Activated CD8-positive, alpha-beta memory T cell treated with anti-CD3 and anti-CD28 coated beads, Interleukin-2, amount 10 ng/mL, durations not matched to agents 7 days and 5 days (primary cell): ENCODE measurements around the gene DUSP15. TPM values are rescaled to one million over a fixed set of nuclear protein-coding genes. Genes with fewer than 3 reads are reported as not detected.

ENCODE experiments used
- ATAC-seq: fragments of 150-1000 bp; cut with Tn5 transposase; one replicate; pipeline ENCODE4 v1.10.0; 2021; ENCODE audit warnings: moderate library complexity
- CTCF ChIA-PET: fragments of 350-600 bp; sonication (Branson Sonifier 250); formaldehyde crosslinking; loops from one replicate; lab custom pipeline; 2021; ENCODE audit warnings: antibody characterized with exemption; lab: Charles Lee
- DNase-seq: peaks from one replicate; pipeline ENCODE4 v3.0.0-alpha.2; 2020
- H3K27ac Mint-ChIP-seq: one replicate; pipeline ENCODE4 v1.8.0; 2021; ENCODE audit warnings: mild to moderate bottlenecking, mixed read lengths
- H3K27me3 Mint-ChIP-seq: one replicate; pipeline ENCODE4 v1.8.0; 2021; ENCODE audit warnings: mixed read lengths
- H3K36me3 Mint-ChIP-seq: one replicate; pipeline ENCODE4 v1.8.0; 2021; ENCODE audit warnings: mild to moderate bottlenecking, mixed read lengths
- H3K4me1 Mint-ChIP-seq: one replicate; pipeline ENCODE4 v1.8.0; 2021; ENCODE audit warnings: mixed read lengths
- H3K4me3 Mint-ChIP-seq: one replicate; pipeline ENCODE4 v1.8.0; 2021; ENCODE audit warnings: mild to moderate bottlenecking, moderate library complexity, mixed read lengths
- H3K9me3 Mint-ChIP-seq: one replicate; pipeline ENCODE4 v1.8.0; 2022; ENCODE audit warnings: low read depth, mixed read lengths
- total RNA-seq, 2 experiments: library from RNA; stranded (reverse); gene quantifications; one replicate each; pipeline ENCODE4 v1.2.3, GENCODE V29; 2021

The DUSP15 gene
- total RNA-seq, 2 experiments from 2014 or later, result not detected

GRCh38 chr20:31848088-31848999, 22.0 kb downstream of the DUSP15 start:
- ATAC-seq (no peak), DNase-seq (no peak)
- H3K4me1 Mint-ChIP-seq, result no peaks in the 10 kb centered on the region
- H3K9me3 Mint-ChIP-seq, result no peaks in the 10 kb centered on the region
- no peaks in the 10 kb centered on the region for H3K36me3 Mint-ChIP-seq
- CTCF ChIA-PET, result interaction anchor here (1.9 to 6.8 kb wide), 5 partner anchors 11 to 183 kb away, joined by 6 to 110 read pairs (median 15); partner anchors contain the start of gene MYLK2
- peaks cover 23% of the 10 kb centered on the region for H3K27me3 Mint-ChIP-seq
- no peak overlapping the region for H3K27ac Mint-ChIP-seq
- no peak overlapping the region for H3K4me3 Mint-ChIP-seq

DNA sequence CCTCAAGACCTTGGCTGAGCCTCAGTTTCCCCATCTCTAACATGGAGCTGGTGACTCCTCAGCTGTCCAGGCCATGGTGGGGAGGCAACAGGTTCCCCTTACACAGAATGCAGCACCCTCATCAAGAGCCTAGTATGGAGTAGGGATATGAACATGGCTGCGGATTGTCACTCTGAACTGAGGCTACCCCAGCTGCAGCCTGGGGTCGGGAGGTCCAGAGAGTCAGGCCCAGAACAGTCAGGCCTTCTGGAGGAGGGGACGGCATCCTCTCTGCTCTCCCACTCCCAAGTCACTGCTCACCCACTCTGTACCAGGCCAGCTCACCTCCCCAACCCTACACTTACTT, 23.6 kb downstream of the DUSP15 start:
- no peak overlapping the region for H3K27ac Mint-ChIP-seq
- H3K4me1 Mint-ChIP-seq, result no peaks in the 10 kb centered on the region
- H3K36me3 Mint-ChIP-seq, result no peaks in the 10 kb centered on the region
- no peak overlapping the region for H3K4me3 Mint-ChIP-seq
- H3K9me3 Mint-ChIP-seq, result no peaks in the 10 kb centered on the region
- CTCF ChIA-PET, result interaction anchor here (0.6 to 6.8 kb wide), 27 partner anchors 8 to 957 kb away, joined by 3 to 110 read pairs (median 5); partner anchors contain the start of genes MYLK2 and PDRG1
- ATAC-seq (no peak), DNase-seq (no peak)
- peaks cover 23% of the 10 kb centered on the region for H3K27me3 Mint-ChIP-seq

- Mint-ChIP-seq H3K27ac (no peak within 1 kb of the TSS), H3K36me3 (no peaks in the 10 kb centered on the region), H3K4me1 (no peaks in the 10 kb centered on the region), H3K9me3 (no peaks in the 10 kb centered on the region), H3K4me3 (no peak within 1 kb of the TSS), H3K27me3 (peaks cover 22% of the 10 kb centered on the region)
- ATAC-seq (no peak), DNase-seq (no peak)
- CTCF ChIA-PET, result interaction anchor here (1.0 to 6.8 kb wide), 7 partner anchors 8 to 245 kb away, joined by 3 to 110 read pairs (median 7); partner anchors contain the start of gene MYLK2
Measured at GRCh38 chr20:31845300-31845863, 24.9 kb downstream of the DUSP15 start, which contains the start of gene FOXS1. FOXS1 (minus strand) TSS chr20:31845604; CDS start chr20:31845542, 62 bp downstream.

DNA sequence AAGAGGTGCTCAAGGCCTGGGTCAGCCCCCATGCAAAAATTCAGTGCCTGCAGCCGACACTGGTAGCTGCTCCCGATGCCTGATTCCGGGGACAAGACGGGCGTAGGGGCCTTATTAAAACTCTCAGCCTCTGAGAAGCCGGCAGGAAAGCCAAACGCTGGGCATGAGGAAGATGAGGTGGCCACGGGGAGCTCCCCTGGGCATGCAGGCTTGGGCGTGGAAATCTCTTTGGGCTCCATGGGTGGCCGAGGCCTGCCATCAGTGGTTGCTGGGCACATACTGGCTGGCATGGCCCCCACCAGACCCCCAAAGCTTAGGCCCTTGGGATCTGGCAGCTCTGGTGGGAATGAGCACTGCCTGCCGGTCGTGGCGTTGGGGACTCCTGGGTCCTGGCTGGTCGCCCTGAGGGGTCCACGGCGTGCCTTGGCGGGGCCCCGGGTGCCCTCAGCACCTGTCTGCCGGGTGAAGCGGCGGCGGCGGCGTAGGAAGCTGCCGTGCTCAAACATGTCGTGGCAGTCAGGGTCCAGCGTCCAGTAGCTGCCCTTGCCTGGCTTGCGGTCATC, 25.5 kb downstream of the DUSP15 start:
- DNase-seq, result no peak

DNA sequence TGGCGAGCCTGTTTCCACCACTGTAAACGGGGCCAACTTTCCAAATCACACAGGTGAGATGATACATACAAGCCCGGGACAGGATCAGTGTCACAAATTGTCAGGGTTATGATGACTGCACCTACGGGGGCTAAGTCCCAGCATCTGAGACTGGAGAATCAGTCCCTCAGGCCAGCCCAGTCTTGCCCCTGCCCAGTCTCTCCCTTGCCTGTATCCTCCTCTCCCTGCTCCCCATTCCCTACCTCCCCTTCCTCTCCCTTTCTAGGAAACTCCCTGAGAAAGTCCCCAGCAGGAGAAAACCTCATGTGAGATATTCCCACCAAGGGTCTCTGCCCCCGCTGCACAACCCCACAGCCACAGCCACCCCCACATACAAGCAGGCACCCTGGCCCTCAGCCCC, 26.4 kb downstream of the DUSP15 start:
- no peaks in the 10 kb centered on the region for H3K4me1 Mint-ChIP-seq
- DNase-seq (no peak), ATAC-seq (no peak)
- H3K27ac Mint-ChIP-seq, result peak overlapping the region; percentile 17
- H3K4me3 Mint-ChIP-seq, result no peak overlapping the region
- H3K9me3 Mint-ChIP-seq, result no peaks in the 10 kb centered on the region
- no peaks in the 10 kb centered on the region for H3K36me3 Mint-ChIP-seq
- peaks cover 10% of the 10 kb centered on the region for H3K27me3 Mint-ChIP-seq
- CTCF ChIA-PET, result interaction anchor here (0.9 to 6.8 kb wide), 3 partner anchors 9 to 108 kb away, joined by 3 to 110 read pairs (median 3); partner anchors contain the start of genes MYLK2 and PDRG1

More for the DNA sequence above, 25.5 kb downstream of the DUSP15 start:
- Mint-ChIP-seq H3K36me3 (no peaks in the 10 kb centered on the region), H3K4me3 (no peak overlapping the region), H3K4me1 (no peaks in the 10 kb centered on the region), H3K9me3 (no peaks in the 10 kb centered on the region), H3K27ac (no peak overlapping the region), H3K27me3 (peaks cover 17% of the 10 kb centered on the region)
- ATAC-seq, result no peak
- CTCF ChIA-PET, result interaction anchor here (1.0 to 6.8 kb wide), 5 partner anchors 8 to 246 kb away, joined by 3 to 110 read pairs (median 4); partner anchors contain the start of gene MYLK2

GRCh38 chr20:31843288-31843687, 27.0 kb downstream of the DUSP15 start:
- Mint-ChIP-seq H3K36me3 (no peaks in the 10 kb centered on the region), H3K27me3 (peaks cover 6% of the 10 kb centered on the region), H3K27ac (no peak overlapping the region), H3K9me3 (no peaks in the 10 kb centered on the region), H3K4me1 (no peaks in the 10 kb centered on the region), H3K4me3 (no peak overlapping the region)
- DNase-seq (no peak), ATAC-seq (no peak)
- CTCF ChIA-PET, result interaction anchor here (0.9 to 6.8 kb wide), 3 partner anchors 9 to 109 kb away, joined by 3 to 110 read pairs (median 3); partner anchors contain the start of genes MYLK2 and PDRG1

DNA sequence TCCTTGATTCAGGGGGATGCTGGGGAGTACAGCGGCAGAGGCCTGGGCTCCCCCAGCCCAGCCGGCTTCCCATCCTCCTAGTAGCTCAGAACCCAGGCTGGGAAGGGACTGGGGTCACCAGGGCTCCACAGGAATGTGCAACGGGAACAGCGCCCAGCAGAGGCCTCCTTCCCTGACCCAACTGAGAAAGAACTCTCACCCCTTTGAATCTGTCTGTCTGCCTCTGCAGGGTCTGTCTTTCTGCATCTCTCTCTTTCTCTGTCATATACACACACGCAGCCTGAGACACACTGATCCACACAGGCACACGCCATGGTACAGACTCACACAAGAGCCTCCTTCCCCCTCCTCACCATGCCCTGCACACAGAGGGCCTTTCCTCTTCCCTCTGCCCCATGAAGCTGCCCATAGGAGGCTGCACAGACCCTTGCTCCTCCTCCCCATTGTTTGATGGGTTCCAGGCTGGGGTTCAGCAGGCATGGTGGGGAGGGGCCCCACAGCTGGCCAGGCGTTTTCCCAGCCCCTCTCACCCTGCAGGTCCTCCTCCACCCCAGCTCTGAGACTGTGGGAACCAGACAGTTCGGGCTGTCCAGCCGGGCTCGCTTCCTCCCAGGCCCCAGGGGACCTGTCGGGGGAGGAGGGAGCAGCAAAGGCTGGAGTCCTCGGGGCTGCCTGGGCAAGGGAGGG, 27.7 kb downstream of the DUSP15 start:
- H3K27ac Mint-ChIP-seq, result no peak overlapping the region
- ATAC-seq (no peak), DNase-seq (no peak)
- CTCF ChIA-PET, result interaction anchor here (1.0 to 6.8 kb wide), 3 partner anchors 10 to 109 kb away, joined by 3 to 110 read pairs (median 3); partner anchors contain the start of genes MYLK2 and PDRG1
- no peaks in the 10 kb centered on the region for H3K9me3 Mint-ChIP-seq
- H3K27me3 Mint-ChIP-seq, result peaks cover 6% of the 10 kb centered on the region
- H3K4me1 Mint-ChIP-seq, result no peaks in the 10 kb centered on the region
- no peak overlapping the region for H3K4me3 Mint-ChIP-seq
- H3K36me3 Mint-ChIP-seq, result no peaks in the 10 kb centered on the region

GRCh38 chr20:31841928-31842327, 28.4 kb downstream of the DUSP15 start:
- no peaks in the 10 kb centered on the region for H3K9me3 Mint-ChIP-seq
- peaks cover 6% of the 10 kb centered on the region for H3K4me1 Mint-ChIP-seq
- H3K36me3 Mint-ChIP-seq, result no peaks in the 10 kb centered on the region
- ATAC-seq, result no peak
- CTCF ChIA-PET, result interaction anchor here (1.3 to 6.8 kb wide), 2 partner anchors 11 to 20 kb away, joined by 3 to 110 read pairs; partner anchors contain the start of gene MYLK2
- DNase-seq, result no peak
- peaks cover 6% of the 10 kb centered on the region for H3K27me3 Mint-ChIP-seq
- no peak overlapping the region for H3K4me3 Mint-ChIP-seq
- H3K27ac Mint-ChIP-seq, result no peak overlapping the region

GRCh38 chr20:31840906-31841816, 29.2 kb downstream of the DUSP15 start:
- ATAC-seq, result no peak
- DNase-seq, result no peak
- Mint-ChIP-seq H3K27me3 (peaks cover 6% of the 10 kb centered on the region), H3K36me3 (no peaks in the 10 kb centered on the region), H3K9me3 (no peaks in the 10 kb centered on the region), H3K4me3 (no peak overlapping the region), H3K27ac (no peak overlapping the region), H3K4me1 (peaks cover 13% of the 10 kb centered on the region)
- CTCF ChIA-PET, result interaction anchor here (0.6 to 1.3 kb wide), 2 partner anchors 11 to 18 kb away, joined by 3 to 4 read pairs; no protein-coding TSS in a partner anchor

GRCh38 chr20:31839782-31840487, 30.4 kb downstream of the DUSP15 start:
- DNase-seq (no peak), ATAC-seq (no peak)
- peaks cover 25% of the 10 kb centered on the region for H3K4me1 Mint-ChIP-seq
- H3K36me3 Mint-ChIP-seq, result no peaks in the 10 kb centered on the region
- CTCF ChIA-PET, result interaction anchor here (2.7 kb wide), 1 partner anchor 13 kb away, joined by 11 read pairs; no protein-coding TSS in a partner anchor
- H3K27ac Mint-ChIP-seq, result no peak overlapping the region
- H3K4me3 Mint-ChIP-seq, result no peak overlapping the region
- H3K9me3 Mint-ChIP-seq, result no peaks in the 10 kb centered on the region
- peaks cover 8% of the 10 kb centered on the region for H3K27me3 Mint-ChIP-seq

GRCh38 chr20:31838646-31839292, 31.6 kb downstream of the DUSP15 start:
- Mint-ChIP-seq H3K9me3 (no peaks in the 10 kb centered on the region), H3K36me3 (no peaks in the 10 kb centered on the region), H3K27ac (no peak overlapping the region), H3K4me3 (no peak overlapping the region), H3K27me3 (peaks cover 10% of the 10 kb centered on the region), H3K4me1 (peaks cover 25% of the 10 kb centered on the region)
- CTCF ChIA-PET, result interaction anchor here (1.4 to 3.9 kb wide), 4 partner anchors 8 to 22 kb away, joined by 3 to 30 read pairs (median 18); no protein-coding TSS in a partner anchor
- ATAC-seq (no peak), DNase-seq (no peak)
